RKO (cell line): Measurements from ENCODE around the gene LZTS3.
"Not testable (repeated sequence)": the region's sequence is repeated elsewhere in the genome, so short reads cannot be mapped to it uniquely, and the experiment has no call there.

Experiments
- DNase-seq: peaks from one replicate; pipeline ENCODE4 v3.0.0-alpha.2; 2016; ENCODE audit warnings: low spot score

Gene LZTS3

DNA sequence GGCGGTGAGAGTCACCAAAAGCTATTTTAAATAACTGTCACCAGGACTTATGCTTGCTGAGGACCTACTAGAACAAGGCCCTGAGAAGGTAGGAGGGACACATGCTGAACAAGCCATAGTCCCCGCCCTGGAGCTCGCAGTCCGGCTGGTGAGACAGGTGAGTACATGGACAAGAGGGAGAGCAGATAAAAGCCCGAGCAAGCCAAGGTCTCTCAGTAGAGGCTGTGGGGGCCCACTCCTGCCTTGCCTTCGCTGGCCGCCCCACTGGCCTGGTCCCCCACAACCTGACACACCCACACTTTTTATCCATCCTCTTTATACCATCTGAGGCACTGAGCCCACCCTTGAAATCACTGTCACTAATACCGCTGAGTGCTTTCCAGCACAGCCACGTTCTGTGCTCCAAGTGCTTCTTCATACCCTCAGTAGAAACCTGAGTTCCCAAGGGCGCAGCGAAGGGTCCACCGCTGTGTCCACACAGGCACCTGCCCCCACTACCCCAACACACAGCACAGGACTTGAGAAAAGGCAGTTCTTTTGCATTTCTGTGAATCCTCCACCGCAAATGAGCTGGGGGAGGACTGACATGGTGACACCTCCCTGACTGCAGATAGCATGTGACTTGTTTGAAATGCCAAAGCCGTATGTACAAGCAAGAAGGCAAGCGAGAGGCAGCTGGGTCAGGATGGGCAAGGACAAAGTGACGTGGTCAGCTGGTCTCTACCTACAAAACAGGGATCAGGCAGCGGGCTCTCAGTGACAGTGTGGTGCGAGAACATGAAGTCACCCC, 19.1 kb upstream of the LZTS3 start:
- DNase-seq: no peak

DNA sequence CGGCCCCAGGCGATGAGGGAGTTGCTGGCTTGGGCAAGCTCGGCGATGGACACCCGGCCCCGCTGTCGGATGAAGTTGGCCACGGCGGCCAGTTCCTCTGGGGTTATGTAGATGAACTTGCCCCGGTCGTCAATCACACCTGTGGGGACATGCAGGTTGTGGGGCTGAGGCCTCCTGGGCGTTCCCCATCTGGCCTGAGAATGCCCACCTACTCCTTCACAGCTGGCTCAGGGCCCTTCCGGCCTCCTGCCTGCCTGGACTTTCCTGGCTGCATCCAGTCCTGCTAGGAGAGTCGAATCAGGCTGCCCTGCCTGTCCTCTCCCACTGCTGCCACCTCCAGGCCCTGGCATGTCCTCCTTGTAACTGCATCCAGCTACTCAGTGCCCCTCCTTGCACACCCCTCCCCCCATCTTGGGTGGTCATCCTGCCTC, 17.3 kb upstream of the LZTS3 start:
- DNase-seq: no peak

DNA sequence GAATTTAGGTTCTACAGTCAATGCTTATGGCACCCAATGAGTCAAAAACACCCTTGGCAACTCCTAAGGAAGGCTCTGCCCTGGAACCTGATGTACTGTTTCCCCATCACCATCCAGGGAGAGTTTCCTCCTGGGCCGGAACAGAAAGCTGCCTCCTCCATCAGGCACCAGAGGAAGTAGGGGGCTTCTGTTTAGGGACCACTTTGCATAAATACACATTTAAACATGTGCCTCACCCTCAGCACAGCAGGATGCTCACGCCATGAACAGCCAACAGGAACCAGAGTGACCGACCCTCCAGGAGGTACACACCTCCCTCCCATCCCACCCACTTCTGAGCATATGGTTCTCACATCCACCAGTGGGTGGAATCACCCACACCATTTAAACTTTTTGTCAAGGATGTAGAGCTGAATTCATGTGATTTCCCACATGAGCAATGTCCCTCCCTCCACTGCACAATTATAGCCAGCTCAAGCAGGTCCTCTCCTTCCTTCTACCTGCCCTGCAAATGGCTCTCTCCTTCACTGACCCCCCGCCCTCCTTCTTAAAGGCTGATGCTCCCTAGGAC, 16.3 kb upstream of the LZTS3 start:
- DNase-seq: no peak

DNA sequence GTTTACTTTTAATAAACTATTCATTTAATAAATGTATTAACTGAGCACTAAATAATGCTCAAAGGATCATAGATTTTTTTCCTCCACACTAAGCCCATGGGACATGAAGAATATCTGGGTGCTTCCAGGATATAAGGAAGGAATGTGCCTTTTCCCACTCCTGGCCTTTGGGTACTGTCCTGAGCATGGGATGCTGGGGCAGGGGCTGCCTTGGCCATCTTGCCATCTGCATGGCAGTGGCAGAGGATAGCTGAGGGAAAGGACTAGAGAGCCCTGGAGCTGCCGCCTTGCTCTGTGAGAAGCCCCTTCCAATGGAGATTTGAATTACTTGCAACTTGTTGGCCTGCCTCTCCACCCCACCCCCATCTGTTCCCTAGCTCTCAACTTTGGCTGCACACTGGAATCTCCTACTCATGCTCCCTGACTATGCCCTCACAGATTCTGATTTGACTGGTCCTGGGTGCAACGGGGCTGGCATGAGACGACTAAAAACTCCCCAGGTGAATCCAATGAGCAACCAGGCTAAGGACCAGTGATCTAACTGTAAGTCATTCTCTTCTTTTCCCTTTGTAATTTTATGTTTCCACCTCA, 15.6 kb upstream of the LZTS3 start:
- peak; percentile 32 for DNase-seq

DNA sequence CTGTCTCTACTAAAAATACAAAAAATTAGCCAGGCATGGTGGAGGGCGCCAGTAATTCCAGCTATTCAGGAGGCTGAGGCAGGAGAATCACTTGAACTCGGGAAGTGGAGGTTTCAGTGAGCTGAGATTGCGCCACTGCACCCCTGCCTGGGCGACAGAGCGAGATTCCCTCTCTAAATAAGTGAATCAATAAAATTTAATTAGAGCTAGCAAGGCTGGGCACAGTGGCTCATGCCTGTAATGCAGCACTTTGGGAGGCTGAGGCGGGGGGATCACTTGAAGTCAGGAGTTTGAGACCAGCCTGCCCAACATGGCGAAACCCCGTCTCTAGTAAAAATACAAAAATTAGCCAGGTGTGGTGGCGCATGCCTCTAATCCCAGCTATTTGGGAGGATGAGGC, 14.5 kb upstream of the LZTS3 start:
- DNase-seq: not testable (repeated sequence)

DNA sequence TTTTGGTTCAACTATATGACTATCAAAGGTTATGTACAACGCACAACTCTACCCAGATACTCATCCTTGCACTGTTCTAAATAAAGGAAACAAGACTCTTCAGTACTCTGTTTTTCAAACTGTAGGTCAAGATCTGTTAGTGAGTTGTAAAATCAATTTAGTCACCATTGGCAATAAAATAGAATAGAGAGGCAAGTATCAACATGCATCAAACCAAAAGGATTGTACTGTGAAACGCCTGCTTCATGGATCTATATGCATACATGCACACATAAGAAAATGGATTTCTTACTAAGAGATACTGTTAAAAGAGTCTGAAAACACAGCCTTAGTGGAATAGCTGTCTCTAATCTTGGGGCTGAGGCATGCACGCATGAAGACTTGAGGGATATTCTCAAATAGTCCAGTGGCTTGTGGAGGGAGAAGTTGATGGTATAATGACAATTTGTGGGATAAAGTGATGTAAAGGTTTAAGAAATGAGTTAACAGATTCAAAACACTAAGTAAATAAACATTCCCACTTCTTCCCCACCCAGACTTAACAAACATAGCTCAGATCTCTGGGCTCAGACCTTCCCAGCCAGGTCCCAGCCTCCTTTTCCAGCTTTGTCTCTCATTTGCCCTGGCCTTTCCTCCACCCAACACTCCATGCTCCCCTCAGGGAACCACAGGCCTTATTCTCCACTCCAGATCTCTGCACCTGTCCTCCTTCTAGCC, 10.7 kb upstream of the LZTS3 start:
- DNase-seq: no peak

DNA sequence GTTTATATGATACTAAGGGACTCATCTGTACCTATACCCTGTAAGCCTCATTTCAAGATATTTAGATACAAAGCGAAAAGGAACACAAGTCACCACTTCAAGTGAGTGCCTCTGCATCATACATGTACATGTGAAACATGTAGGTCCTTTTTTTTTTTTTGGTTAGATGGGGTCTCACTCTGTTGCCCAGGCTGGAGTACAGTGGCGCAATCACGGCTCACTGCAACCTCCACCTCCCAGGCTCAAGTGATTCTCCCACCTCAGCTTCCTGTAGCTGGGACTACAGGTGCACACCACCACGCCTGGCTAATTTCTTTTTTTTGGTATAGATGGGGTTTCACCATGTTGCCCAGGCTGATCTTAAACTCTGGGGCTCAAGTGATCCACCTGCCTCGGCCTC, 9.1 kb upstream of the LZTS3 start:
- DNase-seq: not testable (repeated sequence)

DNA sequence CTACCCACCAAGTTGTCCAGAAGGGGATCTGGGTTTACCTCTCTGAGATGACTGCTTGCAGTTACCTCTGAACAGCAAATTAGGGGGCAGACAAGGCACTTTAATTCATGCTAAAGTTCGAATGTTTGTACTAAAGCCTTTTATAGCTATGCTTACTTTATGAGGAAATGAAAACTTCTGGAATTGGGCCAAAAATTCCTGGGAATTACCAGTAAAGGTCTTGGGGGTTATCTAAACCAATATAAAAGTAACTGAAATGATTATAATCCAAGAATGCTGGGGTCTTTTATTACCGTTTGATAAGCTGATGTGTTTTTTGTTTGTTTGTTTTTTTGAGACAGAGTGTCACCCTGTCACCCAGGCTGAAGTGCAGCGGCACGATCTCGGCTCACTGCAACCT, 7.9 kb upstream of the LZTS3 start:
- no peak for DNase-seq

DNA sequence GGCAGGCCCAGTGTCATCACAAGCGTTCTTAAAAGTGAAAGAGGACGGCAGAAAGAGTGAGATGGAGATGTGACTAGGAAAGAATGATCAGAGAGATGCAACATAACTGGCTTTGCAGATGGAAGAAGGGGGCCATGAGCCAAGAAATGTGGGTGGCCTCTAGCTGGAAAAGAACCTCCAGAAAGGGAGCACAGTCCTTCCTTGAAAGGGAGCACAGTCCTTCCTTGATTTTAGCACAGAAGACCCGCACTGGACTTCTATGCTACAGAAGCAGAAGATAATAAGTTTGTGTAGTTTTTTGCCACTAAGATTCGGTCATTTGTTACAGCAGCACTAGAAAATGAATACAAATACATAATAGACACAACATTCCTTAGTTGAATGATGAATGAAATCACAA, 7.0 kb upstream of the LZTS3 start:
- DNase-seq: no peak

DNA sequence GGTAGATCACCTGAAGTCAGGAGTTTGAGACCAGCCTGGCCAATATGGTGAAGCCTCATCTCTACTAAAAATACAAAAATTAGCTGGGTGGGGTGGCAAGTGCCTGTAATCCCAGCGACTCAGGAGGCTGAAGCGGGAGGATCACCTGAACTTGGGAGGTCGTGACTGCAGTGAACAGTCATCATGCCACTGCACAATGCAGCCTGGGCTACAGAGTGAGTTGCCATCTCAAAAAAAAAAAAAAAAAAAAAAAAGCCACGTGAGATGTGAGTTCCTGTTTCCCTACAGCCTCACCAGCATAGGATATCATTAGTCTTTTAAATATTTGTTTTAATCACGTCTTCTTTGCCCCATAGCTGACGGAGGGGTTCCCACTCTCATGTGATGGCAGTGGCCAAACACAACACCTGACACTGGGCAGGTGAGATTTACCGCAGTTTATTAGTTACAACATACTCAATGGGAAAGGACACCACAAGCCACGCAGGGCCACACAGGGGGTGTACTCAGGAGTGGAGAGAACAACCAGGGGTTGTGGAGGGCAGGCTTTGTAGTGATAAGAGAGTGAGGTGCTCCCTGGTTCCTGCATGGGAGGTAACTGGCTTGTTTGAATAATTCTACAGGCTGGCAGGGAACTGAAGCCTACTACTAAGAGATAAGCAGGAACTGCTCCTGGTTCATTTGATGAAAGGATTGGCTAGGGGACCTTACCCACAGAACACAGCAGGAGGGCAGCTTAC, 4.6 kb upstream of the LZTS3 start:
- no peak for DNase-seq

DNA sequence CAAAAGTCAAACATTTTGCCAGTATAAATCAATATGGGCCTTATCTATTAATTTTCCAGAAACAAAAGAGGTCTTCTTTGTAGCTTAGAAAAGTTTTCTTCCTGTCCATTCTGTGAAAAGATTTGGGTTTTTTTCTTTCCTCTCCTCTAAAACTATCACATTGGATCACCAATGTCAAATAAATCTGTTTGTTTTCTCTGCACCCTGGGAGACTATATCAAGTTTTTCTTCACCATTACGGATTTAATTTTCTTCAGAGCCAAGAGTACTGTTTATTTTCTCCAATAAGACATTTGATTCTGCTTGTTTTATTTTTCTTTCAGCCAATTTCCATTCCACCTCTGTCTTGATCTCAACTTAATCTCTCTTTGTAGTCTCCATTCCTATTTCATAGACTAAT, 1.9 kb upstream of the LZTS3 start:
- no peak for DNase-seq

DNA sequence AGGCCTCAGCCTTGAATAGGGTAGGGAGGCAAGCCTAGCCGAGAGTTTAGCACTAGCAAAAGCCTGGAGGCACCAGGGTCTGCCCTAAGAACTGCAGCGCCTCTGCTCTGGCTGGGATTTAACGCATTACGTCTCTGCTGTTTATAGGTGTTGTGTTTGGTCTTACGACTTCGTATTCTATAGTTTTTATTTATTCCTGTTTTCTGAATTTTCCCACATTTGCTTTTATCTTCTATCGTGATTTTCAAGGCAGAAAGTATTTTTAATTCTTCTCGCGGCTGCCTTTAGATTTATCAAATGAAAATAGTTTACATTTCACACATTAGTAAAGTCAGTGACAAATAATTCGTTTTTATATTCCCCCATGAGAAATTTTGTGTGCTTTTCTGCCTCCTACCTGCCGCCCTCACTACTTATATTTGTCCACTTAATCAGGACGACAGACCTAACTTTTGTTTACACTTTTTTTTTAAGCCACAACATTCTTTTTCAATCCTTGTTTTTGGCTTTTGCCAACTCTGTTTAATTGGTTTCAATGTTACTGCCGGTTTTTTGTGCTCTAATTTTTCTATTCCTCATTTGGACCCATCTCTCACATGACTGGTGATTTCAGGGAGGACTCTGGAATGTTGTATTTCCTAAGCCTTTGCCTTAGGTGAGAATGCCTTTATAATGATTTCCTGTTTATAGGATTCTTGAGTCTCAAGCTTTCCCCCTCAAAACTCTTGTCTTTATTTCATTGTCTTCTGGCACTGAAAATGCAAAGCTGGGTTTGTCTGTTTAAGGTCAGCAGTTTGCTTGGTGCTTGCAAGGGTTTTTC, 1.3 kb upstream of the LZTS3 start:
- DNase-seq: peak; percentile 81

DNA sequence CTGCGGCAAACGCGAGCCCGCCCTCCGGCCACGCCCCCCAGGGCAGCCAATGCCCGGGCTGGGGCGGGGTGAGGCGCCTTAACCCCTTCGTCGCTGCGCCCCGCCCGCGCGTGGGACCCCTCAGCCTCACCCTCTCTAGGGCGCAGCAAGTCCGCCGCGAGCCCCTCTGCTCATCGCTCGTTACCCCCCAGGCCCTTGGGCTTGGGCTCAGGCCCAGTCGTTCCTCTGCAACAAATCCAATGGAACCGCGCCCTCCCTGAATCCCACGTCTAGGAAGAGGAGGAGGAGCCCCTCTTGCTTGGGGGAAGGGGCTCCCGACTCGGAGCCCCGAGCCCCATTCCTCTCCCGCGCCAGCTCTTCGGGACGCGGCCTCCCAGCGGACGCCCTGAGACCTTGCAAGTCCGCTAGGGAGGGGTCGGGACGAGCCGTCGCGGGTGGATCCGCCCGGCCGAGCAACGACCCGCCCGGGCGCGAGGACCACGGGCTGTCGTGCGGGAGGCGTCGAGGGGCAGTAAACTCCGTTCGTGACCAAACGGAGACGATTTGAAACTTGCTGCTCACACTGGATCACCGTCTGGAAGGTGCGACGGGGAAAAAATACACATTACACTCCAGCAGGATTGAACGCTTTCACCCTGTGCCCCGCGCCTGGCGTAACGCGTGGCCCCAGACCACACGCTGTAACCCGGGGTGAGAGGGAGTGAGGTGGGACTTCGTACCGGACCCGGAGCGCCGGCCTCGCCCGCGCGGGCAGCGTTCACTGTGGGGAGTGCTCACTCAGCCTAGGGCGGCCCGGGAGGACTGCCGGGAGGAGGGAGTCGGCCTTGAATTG, 477 bp upstream of the LZTS3 start:
- peak; percentile 91 for DNase-seq

DNA sequence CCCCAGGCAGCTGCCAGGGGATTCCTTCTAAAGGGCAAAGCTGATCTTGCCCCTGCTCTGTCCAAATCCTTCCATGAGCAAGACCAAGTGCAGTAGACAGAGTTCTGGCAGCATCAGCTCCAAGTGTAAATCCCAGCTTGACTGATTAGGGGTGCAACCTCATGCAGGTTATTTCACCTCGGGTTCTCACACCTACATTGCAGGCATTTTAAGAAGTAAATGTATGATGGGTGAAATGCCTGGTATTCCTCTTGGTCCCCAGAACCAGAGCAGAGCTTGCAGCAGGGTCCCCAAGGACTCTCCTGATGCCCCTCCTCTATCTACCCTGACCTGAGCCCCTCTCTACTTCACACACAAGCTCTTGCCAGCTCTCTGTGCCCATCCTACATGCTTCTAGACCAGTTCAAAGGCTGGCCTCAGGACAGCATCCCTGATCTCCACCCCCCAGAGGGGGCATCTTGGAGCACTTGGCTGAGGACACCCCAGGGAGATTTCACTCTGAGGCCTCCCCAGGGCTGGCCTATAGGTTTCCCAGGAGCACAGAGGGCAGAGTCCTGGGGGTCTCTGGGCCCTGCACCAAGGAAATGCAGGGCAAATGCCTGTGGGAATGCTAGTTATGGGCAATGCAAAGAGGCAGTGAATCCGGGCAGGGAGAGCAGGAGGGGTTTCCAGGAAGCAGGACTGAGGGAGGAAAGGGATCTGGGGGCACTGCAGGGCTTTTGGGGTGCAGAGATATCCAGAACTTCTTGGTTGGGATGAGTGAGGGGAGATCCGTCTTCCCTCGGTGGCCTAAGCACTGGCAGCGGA, 1.0 kb downstream of the LZTS3 start:
- DNase-seq: no peak

DNA sequence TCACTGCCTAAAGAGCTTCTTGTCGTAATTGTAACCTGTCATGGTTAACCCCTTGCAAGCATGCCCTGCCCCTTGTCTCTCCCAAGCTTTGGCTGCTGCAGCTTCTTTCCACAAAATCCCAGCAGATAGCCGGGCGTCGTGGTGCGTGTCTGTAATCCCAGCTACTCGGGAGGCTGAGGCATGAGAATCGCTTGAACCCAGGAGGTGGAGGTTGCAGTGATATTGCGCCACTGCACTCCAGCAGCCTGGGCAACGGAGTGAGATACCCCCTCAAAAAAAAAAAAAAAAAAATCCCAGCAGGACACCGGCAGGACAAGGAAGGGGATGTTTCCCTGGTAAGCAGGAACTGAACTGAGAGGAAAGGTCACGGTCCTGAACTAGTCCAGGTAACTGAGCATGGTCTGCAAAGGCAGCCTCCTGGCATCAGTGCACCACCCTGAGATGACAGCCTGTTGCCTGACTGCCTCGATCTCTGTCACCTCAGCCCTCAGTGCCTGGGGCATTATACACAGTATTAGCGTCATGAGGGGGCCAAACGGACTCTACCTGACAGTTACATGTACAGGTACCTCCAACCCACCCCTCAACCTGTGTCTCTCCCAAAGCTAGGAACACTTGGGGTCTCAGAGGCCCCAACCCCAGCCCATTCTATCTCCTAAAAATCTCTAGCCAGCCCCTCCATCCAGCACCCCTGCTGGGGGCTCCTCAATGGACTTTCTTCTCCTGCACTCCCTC, 1.8 kb downstream of the LZTS3 start:
- no peak for DNase-seq

DNA sequence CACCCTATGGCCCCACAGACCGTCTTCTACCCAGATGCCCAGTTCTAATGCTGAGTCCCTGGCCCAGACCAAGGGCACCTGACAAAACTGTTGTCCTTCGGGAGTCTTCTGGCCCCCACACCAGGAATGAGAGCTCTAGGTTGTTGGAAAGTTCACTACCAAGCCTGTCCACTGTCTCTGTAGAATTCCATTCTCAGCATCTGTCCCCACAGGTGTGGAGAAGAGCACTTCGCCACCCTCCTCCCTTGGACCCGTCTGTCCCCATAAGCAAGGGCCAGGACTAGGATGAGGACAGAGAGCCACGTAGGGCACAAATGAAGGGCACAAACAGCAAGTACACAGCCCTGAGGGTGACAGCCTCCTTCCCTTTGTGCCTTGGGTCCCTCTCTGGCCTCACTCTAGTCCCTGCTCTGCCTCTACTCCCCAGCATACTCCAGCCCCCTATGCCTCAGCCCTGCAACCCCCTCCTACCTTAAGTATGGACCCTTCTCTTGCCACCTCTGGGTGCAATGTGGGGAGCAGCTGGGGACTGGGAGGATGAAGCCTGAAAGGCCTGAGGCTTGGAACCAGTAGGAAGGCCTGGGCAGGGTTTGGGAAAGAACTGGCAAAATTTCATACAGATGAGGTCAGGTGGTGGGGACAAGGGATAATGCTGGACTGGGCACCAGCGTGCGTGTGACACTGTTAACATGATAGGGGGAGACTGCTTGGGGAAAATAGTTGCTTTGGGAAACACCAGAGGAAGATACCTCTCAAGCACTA, 4.3 kb downstream of the LZTS3 start:
- no peak for DNase-seq

DNA sequence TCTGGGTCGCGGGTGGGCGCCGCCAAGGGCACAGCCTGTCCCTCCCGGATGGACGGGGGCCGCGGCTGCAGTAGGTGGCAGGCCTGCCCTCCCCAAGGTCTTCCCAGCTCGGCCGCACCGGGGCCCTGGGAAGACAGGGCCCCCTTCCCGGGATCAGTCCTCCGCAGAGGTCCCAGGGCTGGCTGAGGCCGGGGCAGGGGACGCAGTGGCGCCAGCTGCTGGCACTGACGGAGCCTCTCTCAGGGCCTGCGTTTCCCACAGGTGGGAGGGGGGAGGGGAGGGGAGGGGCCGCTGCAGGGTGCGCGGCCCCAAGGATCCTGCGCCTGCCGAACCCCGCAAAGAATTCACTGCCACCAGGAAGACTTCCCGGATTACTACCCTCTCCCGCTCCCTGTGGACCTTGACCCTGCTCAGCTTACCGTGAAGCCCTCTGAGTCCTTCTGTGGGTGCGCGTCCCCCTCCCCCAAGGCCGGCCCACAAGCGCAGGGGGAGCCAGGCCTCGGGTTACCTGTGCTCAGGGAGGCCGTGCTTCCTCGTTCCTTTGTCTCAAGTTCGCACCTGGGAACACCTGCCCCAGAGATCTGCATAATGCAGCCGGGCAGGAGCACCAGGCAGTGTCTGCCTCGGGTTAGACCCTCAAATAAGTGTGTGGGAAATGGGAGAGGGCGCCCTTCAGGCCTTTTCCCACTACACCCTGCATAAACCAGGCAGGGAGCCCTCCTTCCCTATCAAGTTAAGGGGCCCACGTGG, 5.1 kb downstream of the LZTS3 start:
- DNase-seq: no peak
